HG03139 (cell line): ENCODE data around the gene LGALS3BP.

Source experiments
- ATAC-seq: cut with Tn5 transposase; IDR thresholded peaks from one replicate; pipeline ENCODE4 v1.9.1; 2021; ENCODE audit not compliant: unreplicated experiment

Gene LGALS3BP

DNA sequence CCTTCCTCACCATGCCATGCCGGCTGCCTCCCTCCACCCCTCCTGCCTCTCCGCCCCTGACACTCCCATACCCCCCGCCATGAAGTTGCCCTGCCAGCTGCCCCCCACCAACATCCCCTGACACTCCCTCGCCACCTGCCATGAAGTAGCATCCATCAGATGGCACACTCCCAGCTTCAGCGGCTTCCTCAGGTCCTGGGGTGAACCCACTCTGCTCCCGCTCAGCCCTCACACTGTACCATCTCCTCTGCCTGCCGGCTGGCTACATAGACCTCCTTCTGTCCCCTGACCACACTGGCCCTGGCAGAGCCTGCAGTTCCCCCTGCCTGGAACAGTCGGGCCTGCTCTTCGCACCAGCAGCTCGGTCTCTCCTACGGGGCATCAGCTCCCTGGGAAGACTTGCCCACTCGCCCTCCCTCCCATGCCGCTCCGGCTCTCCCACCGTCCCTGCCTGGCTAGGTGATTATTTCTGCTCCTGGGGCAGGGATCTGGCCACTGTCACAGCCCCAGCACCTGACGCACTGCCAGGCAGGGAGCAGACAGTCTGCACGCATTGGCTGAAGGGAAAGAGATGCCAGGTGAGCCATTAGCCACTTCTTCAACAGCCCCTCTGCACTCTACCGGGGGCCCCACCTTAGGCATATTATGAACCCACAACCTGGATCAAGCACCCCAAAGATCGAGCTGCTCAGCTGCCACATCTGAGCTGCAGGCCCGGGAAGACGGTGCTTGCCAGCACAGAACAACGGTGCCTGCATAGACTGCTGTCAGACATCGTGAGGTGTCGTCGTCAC lies 20.9 kb upstream of the LGALS3BP start:
- ATAC-seq, result no peak

- ATAC-seq, result no peak
Measured at GRCh38 chr17:78999947-79000395, 20.2 kb upstream of the LGALS3BP start.

DNA sequence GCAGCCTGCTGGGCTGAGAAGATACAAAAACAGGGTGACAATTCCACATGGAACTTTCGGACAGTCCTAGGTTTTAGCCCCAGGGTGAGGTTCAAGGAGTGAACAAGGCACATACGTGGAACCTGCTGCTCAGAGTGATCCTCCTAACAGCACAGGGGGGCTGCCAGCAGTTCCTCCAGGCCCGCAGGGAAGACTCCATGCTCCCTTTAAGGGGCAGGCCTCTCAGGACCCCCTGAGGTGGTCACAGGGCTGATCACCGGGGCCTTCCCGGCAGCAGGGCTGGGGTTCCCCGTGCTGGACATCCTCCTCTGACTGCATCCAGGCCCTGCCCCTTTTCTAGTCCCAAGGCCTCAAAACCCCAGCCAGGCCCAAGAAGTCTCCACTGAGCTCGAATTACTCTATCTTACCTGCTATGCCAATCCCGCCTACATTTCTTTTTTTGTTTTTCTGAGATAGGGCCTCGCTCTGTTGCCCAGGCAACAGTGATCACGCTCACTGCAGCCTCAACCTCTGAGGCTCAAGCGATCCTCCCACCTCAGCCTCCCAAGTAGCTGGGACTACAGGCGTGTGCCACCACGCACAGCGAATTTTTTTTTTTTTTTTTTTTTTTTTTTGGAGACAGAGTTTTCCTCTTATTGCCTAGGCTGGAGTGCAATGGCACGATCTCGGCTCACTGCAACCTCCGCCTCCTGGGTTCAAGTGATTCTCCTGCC lies 19.5 kb upstream of the LGALS3BP start:
- no peak for ATAC-seq

DNA sequence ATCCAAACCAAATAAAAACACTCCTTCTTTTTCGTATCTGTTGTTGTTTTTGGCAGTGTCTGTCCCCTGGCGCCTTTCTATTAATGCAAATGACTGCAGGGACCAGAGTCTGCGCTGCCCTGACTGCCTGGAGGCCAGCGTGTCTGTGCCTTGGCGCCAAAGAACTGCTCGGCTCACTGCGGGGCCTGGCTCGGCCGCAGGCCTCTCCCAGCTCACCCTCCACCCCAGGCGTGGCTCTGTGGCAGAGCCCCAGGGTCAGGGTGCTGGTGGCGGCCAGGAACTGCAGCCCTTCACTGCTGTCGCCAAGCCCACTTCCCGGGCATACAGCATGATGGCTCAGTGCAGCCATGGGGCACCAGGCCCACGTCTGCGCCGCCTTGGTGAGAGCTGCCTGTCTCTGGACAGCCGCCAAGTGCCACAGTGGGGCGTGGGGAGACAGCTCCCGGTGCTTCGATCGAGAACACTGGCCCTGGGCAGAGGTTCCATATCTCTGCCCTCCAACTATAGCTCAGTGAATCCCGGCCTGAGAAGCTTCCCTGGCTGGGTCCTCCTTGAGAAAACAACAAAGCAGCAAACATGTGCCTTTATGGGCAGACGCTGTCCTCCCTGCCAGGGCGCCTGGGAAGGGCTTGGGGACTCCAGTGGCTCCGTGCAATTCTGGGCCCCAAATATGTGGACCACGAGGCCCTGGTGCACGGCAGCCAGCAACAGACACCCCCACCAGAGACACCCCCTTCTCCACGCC lies 18.8 kb upstream of the LGALS3BP start:
- no peak for ATAC-seq

DNA sequence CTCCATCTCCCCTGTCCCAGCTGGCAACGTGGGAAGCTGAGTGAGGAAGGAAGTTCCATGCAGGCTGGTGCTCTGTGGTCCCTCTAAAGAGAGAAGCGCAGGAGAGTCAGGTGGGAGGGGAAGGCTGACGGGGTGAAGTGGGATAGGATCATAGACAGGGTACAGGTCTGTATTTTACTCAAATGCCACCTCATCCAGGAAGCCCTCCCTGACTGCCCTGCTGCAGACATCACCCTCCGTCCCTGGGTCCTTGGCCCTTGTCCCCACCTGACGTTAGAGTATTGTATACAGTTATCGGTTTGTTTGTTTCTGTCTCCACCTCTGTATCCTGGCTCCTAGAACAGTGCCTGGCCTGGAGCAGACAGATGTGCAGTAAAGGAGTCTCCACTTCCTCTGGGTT lies 18.2 kb upstream of the LGALS3BP start:
- no peak for ATAC-seq

DNA sequence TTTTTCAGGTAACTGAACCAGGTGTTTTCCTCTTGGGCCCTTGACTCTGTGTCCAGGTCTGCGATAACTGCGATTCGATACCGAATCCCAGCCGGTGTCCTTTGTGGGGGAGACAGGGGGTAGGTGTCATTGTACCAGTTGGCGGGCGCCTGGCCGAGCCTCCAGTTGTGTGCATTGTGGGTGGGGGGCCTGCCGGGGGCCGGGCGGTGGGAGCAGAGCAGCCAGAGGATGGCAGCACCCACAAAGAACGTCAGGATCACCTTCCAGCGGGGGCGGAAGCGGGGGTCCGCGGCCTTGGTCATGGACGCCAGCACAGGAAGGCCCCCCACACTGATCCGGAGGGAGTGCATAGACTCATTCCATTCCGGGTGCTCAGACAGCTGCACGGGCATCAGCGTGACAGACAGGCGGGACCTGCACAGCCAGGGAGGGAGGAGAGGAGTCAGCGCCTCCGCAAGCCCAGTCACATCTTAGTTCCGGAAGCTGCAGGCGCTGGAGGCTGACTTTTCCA lies 17.6 kb upstream of the LGALS3BP start:
- no peak for ATAC-seq

GRCh38 chr17:78996781-78997201 lies 17.1 kb upstream of the LGALS3BP start:
- ATAC-seq, result no peak

GRCh38 chr17:78995761-78996451 lies 16.2 kb upstream of the LGALS3BP start:
- no peak for ATAC-seq

GRCh38 chr17:78995022-78995760 lies 15.5 kb upstream of the LGALS3BP start:
- no peak for ATAC-seq

GRCh38 chr17:78993981-78994671 lies 14.4 kb upstream of the LGALS3BP start:
- ATAC-seq, result no peak

GRCh38 chr17:78993241-78993956 lies 13.7 kb upstream of the LGALS3BP start:
- ATAC-seq, result no peak

- ATAC-seq, result no peak
Measured at GRCh38 chr17:78992542-78993212, 13.0 kb upstream of the LGALS3BP start.

DNA sequence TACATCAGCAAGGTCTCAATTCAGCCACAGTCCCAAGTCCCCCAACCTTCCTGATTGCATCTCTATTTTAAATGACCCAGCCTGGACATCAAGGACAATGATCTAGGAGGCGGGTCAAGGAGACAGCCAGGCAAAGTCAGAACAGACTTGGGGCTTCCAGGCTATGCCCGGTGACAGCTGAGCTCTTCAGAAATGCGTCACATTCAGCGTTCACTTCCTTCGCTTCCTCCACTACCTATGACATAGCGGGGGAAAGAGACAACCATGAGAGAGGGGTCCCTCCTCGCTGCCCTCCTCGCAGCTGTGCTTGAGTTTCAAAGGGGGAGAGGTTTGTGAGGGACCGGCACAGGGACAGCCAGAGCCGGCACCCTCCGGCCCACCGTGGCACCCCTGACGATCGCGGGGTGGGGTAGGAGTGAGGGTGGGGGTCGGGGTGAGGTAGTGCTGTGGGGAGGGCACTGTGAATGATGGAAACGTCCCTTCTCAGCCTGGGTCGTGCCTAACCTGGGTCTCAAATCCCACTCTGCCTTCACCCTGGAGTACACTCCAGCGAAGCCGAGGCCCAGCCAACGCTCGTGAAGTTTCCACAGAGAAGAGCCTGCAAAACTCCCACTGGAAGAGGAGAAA lies 12.3 kb upstream of the LGALS3BP start:
- ATAC-seq, result no peak

GRCh38 chr17:78991017-78991738 lies 11.5 kb upstream of the LGALS3BP start:
- no peak for ATAC-seq

DNA sequence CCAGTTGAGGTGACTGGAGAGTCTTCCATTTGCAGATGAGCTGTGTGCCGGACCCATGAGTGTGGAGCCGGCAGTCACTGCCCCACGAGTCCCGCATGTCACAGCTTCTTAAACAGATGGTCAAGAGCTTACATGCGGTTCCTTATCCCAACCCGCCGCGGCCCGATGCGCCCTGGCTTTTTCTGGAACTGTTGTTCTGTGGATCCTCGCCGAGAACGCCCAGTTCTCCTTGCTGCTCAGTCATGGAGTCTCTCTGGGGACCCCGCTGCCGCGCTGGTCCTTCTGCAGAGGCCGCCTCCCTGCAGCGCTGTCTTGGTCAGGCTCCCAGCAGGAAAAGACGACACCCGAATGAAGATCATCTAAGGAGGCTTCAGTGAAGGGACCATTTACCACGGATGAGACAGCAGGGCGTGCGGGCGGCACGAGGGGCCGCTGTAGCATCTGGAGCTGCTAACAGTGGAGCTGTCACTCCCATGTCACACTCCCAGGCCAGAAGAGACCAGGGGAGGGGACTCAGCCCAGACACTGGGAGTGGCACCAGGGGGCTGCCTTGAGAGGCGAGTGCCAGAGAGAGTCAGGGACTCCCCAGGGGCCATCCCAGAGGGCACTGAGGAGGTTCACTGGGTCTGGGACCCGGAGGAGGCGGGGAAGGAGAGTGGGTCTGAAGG lies 10.8 kb upstream of the LGALS3BP start:
- ATAC-seq, result no peak

GRCh38 chr17:78988152-78988551 lies 8.4 kb upstream of the LGALS3BP start:
- no peak for ATAC-seq
